Ammon's horn (tissue), 1 donor: ENCODE results near the gene GPR32.
"Not testable (repeated sequence)": the region's sequence is repeated elsewhere in the genome, so short reads cannot be mapped to it uniquely, and the experiment has no call there.

Experiments used
- DNase-seq: peaks from one replicate; pipeline ENCODE4 v3.0.0-alpha.2; 2016; ENCODE audit warnings: low spot score

The GPR32 gene

GRCh38 chr19:50747141-50747540 lies 23.1 kb upstream of the GPR32 start:
- not testable (repeated sequence) for DNase-seq

- DNase-seq = no peak
Observed at GRCh38 chr19:50749490-50749889, 20.8 kb upstream of the GPR32 start.

- no peak for DNase-seq
Observed at GRCh38 chr19:50750010-50750409, 20.3 kb upstream of the GPR32 start.

- DNase-seq = no peak
Observed at GRCh38 chr19:50753879-50754278, 16.4 kb upstream of the GPR32 start.

GRCh38 chr19:50756244-50756643 lies 14.0 kb upstream of the GPR32 start:
- DNase-seq = not testable (repeated sequence)

GRCh38 chr19:50757624-50758023 lies 12.6 kb upstream of the GPR32 start:
- not testable (repeated sequence) for DNase-seq

GRCh38 chr19:50759076-50759475 lies 11.2 kb upstream of the GPR32 start:
- DNase-seq = not testable (repeated sequence)

GRCh38 chr19:50759886-50760285 lies 10.4 kb upstream of the GPR32 start:
- no peak for DNase-seq

GRCh38 chr19:50761501-50761900 lies 8.8 kb upstream of the GPR32 start:
- not testable (repeated sequence) for DNase-seq

GRCh38 chr19:50763521-50763920 lies 6.7 kb upstream of the GPR32 start:
- not testable (repeated sequence) for DNase-seq

GRCh38 chr19:50764409-50764808 lies 5.9 kb upstream of the GPR32 start:
- DNase-seq = no peak

GRCh38 chr19:50766746-50767145 lies 3.5 kb upstream of the GPR32 start:
- not testable (repeated sequence) for DNase-seq

GRCh38 chr19:50767263-50767662 lies 3.0 kb upstream of the GPR32 start:
- DNase-seq = not testable (repeated sequence)

GRCh38 chr19:50768277-50768676 lies 2.0 kb upstream of the GPR32 start:
- no peak for DNase-seq

- no peak for DNase-seq
Observed at GRCh38 chr19:50770888-50771287, 624 bp downstream of the GPR32 start.

GRCh38 chr19:50772476-50772875 lies 2.2 kb downstream of the GPR32 start:
- no peak for DNase-seq

GRCh38 chr19:50772912-50773311 lies 2.6 kb downstream of the GPR32 start:
- DNase-seq = not testable (repeated sequence)

GRCh38 chr19:50773454-50773853 lies 3.2 kb downstream of the GPR32 start:
- not testable (repeated sequence) for DNase-seq

GRCh38 chr19:50776131-50776530 lies 5.9 kb downstream of the GPR32 start:
- no peak for DNase-seq

GRCh38 chr19:50777261-50777660 lies 7.0 kb downstream of the GPR32 start:
- no peak for DNase-seq

- DNase-seq = no peak
Observed at GRCh38 chr19:50777830-50778303, 7.6 kb downstream of the GPR32 start.

GRCh38 chr19:50778906-50779430 lies 8.7 kb downstream of the GPR32 start:
- no peak for DNase-seq

- no peak for DNase-seq
Observed at GRCh38 chr19:50779504-50780457, 9.5 kb downstream of the GPR32 start.
